NCI-H2227 (cell line): ENCODE results near the gene RREB1.
A peak's percentile ranks its signal among the peaks of the same experiment; 100 is the strongest.

Experiments
- DNase-seq: peaks from one replicate; lab custom pipeline; 2025; ENCODE audit not compliant: unreplicated experiment; lab: John Stamatoyannopoulos, UW

The RREB1 gene

GRCh38 chr6:7107578-7108195, at the start of gene RREB1:
Gene RREB1 (plus strand): TSS chr6:7107961. CDS start chr6:7181912, 73,951 bp downstream.
- peak; percentile 58 for DNase-seq

GRCh38 chr6:7058250-7058923, 49.4 kb upstream of the RREB1 start:
- no peak for DNase-seq

GRCh38 chr6:7060769-7061516, 46.8 kb upstream of the RREB1 start:
- no peak for DNase-seq

- no peak for DNase-seq
Measured at GRCh38 chr6:7062451-7063162, 45.2 kb upstream of the RREB1 start.

- no peak for DNase-seq
Measured at GRCh38 chr6:7067305-7067704, 40.5 kb upstream of the RREB1 start.

GRCh38 chr6:7071405-7071804, 36.4 kb upstream of the RREB1 start:
- DNase-seq: no peak

GRCh38 chr6:7073082-7073820, 34.5 kb upstream of the RREB1 start:
- DNase-seq: no peak

- DNase-seq: no peak
Measured at GRCh38 chr6:7073821-7074525, 33.8 kb upstream of the RREB1 start.

- no peak for DNase-seq
Measured at GRCh38 chr6:7074870-7075269, 32.9 kb upstream of the RREB1 start.

GRCh38 chr6:7075341-7076000, 32.3 kb upstream of the RREB1 start:
- DNase-seq: no peak

- DNase-seq: no peak
Measured at GRCh38 chr6:7077856-7078255, 29.9 kb upstream of the RREB1 start.

- DNase-seq: no peak
Measured at GRCh38 chr6:7078856-7079255, 28.9 kb upstream of the RREB1 start.

GRCh38 chr6:7080311-7080710, 27.4 kb upstream of the RREB1 start:
- DNase-seq: no peak

- peak; percentile 47 for DNase-seq
Measured at GRCh38 chr6:7085911-7086310, 21.9 kb upstream of the RREB1 start.

- no peak for DNase-seq
Measured at GRCh38 chr6:7086488-7086887, 21.3 kb upstream of the RREB1 start.

GRCh38 chr6:7087066-7087465, 20.7 kb upstream of the RREB1 start:
- no peak for DNase-seq

- DNase-seq: no peak
Measured at GRCh38 chr6:7087491-7087979, 20.2 kb upstream of the RREB1 start.

- no peak for DNase-seq
Measured at GRCh38 chr6:7088076-7088742, 19.6 kb upstream of the RREB1 start.

GRCh38 chr6:7098993-7099392, 8.8 kb upstream of the RREB1 start:
- DNase-seq: no peak
